HG03558 (cell line): ENCODE data around the gene BCL2.
A peak's percentile ranks its signal among the peaks of the same experiment; 100 is the strongest.

ENCODE experiments used
- ATAC-seq: cut with Tn5 transposase; IDR thresholded peaks from one replicate; pipeline ENCODE4 v1.9.1; 2021; ENCODE audit warnings: moderate number of reproducible peaks; ENCODE audit not compliant: unreplicated experiment; ENCODE audit errors: extremely low read depth

BCL2 gene

GRCh38 chr18:63329431-63330145 is 10.0 kb upstream of the BCL2 start:
- no peak for ATAC-seq

- ATAC-seq: no peak
Observed at GRCh38 chr18:63326011-63326410, 6.4 kb upstream of the BCL2 start.

GRCh38 chr18:63325086-63325686 is 5.6 kb upstream of the BCL2 start:
- ATAC-seq: no peak

- ATAC-seq: no peak
Observed at GRCh38 chr18:63322908-63323634, 3.5 kb upstream of the BCL2 start.

- ATAC-seq: no peak
Observed at GRCh38 chr18:63322206-63322605, 2.6 kb upstream of the BCL2 start.

- ATAC-seq: no peak
Observed at GRCh38 chr18:63321291-63321690, 1.7 kb upstream of the BCL2 start.

GRCh38 chr18:63320975-63321265 is 1.4 kb upstream of the BCL2 start:
- ATAC-seq: no peak

GRCh38 chr18:63320123-63320974 is 780 bp upstream of the BCL2 start:
- peak; percentile 28 for ATAC-seq

GRCh38 chr18:63318889-63319382 is 633 bp downstream of the BCL2 start:
- no peak for ATAC-seq

GRCh38 chr18:63317982-63318888 is 1.3 kb downstream of the BCL2 start:
- peak; percentile 25 for ATAC-seq

GRCh38 chr18:63317556-63317946 is 2.0 kb downstream of the BCL2 start:
- ATAC-seq: no peak

GRCh38 chr18:63316612-63317555 is 2.7 kb downstream of the BCL2 start:
- ATAC-seq: no peak

- no peak for ATAC-seq
Observed at GRCh38 chr18:63315876-63316275, 3.7 kb downstream of the BCL2 start.

- no peak for ATAC-seq
Observed at GRCh38 chr18:63315131-63315662, 4.4 kb downstream of the BCL2 start.

- no peak for ATAC-seq
Observed at GRCh38 chr18:63314062-63314790, 5.3 kb downstream of the BCL2 start.

GRCh38 chr18:63313396-63313917 is 6.1 kb downstream of the BCL2 start:
- no peak for ATAC-seq

- no peak for ATAC-seq
Observed at GRCh38 chr18:63312737-63313395, 6.7 kb downstream of the BCL2 start.
